Skeletal muscle cell (primary cell): ENCODE results near the gene C1orf198.

Experiments used
- DNase-seq: peaks from one replicate; pipeline ENCODE4 v3.0.0-alpha.2; 2010; ENCODE audit warnings: low read depth
- H3K4me3 ChIP-seq: 2 replicates; pipeline ENCODE4 v1.5.1; 2011; ENCODE audit warnings: low read depth, mild to moderate bottlenecking, control low read depth, low read length, moderate library complexity

The C1orf198 gene

GRCh38 chr1:230794871-230795605, 73.3 kb downstream of the C1orf198 start:
- no peak for DNase-seq
- no peak overlapping the region for H3K4me3 ChIP-seq

GRCh38 chr1:230794431-230794830, 73.9 kb downstream of the C1orf198 start:
- H3K4me3 ChIP-seq, result no peak overlapping the region
- DNase-seq, result no peak

GRCh38 chr1:230793463-230793745, 74.9 kb downstream of the C1orf198 start:
- DNase-seq, result no peak
- no peak overlapping the region for H3K4me3 ChIP-seq

GRCh38 chr1:230792691-230793462, 75.4 kb downstream of the C1orf198 start:
- no peak for DNase-seq

GRCh38 chr1:230791986-230792564, 76.2 kb downstream of the C1orf198 start:
- no peak for DNase-seq
- no peak overlapping the region for H3K4me3 ChIP-seq

More at GRCh38 chr1:230792691-230793462, 75.4 kb downstream of the C1orf198 start:
- H3K4me3 ChIP-seq, result no peak overlapping the region

- DNase-seq, result no peak
- no peak overlapping the region for H3K4me3 ChIP-seq
Observed at GRCh38 chr1:230790026-230790425, 78.3 kb downstream of the C1orf198 start.

GRCh38 chr1:230788561-230789275, 79.6 kb downstream of the C1orf198 start:
- H3K4me3 ChIP-seq, result no peak overlapping the region

GRCh38 chr1:230787471-230787870, 80.8 kb downstream of the C1orf198 start:
- H3K4me3 ChIP-seq, result no peak overlapping the region
- DNase-seq, result no peak

More at GRCh38 chr1:230788561-230789275, 79.6 kb downstream of the C1orf198 start:
- DNase-seq, result no peak
